Erythroblast (primary cell): ENCODE measurements around the gene C10orf90.

Experiments used
- GATA1 ChIP-seq: IDR thresholded peaks from 2 replicates; pipeline ENCODE4 v1.6.1; 2011; ENCODE audit warnings: low read depth, mild to moderate bottlenecking, control low read depth, low read length, moderate library complexity
- POLR2A ChIP-seq: IDR thresholded peaks from 2 replicates; pipeline ENCODE4 v1.6.1; 2011; ENCODE audit warnings: mild to moderate bottlenecking, low read length

DNA sequence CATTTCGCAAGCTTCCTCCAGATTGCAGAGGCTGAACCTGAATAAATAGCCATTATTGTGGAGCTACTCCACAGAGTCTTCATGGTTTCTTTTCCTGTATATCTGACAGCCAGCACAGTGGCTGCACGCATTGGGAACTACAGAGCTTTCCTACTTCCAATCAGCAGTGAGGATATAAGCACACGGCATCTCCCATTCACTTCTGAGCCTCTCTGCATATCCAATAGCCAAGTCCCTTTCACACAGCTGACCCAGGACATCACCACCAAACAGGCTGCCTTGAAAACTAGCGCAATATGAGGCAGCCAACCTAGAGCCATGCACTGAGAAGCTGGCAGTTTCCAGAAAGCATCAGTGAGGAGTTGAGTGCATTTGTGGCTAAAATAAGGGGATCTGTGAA, 11.6 kb downstream of the C10orf90 start:
- TF ChIP-seq POLR2A (no peak), GATA1 (no peak)
